ENCODE data around the gene ARPC4. TPM values are rescaled to one million over a fixed set of nuclear protein-coding genes. Genes with fewer than 3 reads are reported as not detected.

Gene ARPC4
- total RNA-seq, 1 donor from 2014 or later, result 212 TPM

DNA sequence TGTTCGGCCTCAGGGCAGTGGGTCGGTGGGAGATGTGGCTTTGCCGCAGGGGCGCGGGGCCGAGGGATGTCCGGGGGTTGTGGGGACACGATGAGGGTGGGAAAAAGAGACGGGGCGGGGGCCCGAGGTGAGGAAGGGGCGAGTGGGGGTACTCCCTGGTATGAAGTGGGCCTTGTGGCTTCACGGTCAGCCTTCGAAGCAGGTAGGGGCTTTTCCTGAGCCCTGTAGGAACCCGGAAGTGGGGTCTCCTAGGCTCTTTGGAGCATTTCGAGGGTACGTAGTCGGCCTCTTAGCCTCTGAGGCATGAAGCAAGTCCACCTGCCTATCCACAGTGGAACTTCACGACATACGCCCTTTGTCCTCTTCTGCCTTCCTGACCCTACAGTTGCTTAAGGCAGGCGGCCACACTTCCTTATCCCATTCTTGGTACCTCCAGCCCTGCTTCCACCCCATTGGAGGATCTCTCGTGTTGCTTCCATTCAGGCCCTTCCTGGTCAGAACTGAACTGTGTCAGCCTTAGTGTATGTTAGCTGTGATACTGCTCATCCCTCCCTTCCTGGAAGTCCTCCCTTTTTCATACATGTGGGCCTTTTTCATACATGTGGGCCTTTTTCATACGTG lies 389 bp downstream of the ARPC4 start:
- DNase-seq (ENCODE audit: low read depth), result peak; percentile 36

DNA sequence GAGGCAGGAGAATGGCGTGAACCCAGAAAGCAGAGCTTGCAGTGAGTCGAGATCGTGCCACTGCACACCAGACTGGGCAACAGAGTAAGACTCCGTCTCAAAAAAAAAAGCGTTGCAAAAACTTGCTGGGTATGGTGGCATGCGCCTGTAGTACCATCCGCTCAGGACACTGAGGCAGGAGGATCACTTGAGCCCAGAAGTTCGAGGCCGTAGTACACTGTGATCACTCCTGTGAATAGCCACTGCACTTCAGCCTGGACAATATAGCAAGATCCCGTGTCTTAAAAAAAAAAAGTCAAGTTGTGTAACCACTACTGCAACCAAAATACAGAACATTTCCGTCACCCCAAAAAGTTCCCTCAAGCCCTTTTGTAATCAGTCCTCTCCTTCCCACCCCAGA lies 1.5 kb downstream of the ARPC4 start:
- no peak for DNase-seq (ENCODE audit: low read depth)

DNA sequence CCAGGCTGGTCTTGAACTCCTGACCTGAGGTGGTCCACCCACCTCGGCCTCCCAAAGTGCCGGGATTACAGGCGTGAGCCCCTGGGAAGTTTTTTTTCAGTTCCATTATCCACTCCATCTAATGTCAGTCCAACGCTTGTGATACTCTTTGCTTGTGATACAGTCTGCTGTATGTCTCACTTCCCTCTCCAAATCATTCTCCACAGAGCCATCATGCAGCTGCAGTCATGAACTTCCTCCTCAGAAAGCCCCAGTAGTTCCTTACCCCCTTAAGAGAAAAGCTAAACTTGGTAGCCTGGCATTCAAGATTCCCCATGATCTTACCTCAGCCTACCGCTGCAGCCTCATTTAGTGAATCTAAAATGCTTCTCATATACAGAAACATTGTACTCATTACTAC lies 2.3 kb downstream of the ARPC4 start:
- DNase-seq (ENCODE audit: low read depth), result no peak

DNA sequence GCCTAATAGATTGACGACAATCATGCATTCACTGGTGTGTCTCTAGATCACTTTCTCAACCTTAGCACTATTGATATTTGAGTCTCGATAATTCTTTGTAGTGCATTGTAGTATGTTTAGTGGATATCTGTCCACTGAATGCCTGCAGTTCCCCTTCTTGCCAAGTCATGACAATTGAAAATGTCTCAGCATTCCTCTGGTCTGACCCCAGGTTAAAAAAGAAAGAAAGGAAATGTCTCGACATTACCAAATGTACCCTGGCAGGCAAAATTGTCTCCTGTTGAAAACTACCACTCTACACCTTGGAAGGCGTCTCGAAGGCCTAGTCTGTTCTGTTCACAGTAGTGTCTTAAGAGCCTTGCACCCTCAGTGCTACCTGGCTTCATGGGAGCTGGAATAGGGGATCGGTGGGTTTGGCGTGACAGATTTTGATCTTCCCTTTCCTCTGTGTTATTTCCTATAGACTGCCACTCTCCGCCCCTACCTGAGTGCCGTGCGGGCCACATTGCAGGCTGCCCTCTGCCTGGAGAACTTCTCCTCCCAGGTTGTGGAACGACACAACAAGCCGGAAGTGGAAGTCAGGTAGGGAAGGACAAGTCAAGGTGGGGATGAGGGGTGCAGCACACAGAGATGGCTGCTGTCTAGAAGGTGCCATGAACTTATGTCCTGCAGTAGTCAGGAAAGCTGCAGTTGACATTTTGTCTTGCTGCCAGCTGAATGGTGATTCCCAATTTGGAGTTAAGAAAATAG lies 4.5 kb downstream of the ARPC4 start:
- no peak for DNase-seq (ENCODE audit: low read depth)

DNA sequence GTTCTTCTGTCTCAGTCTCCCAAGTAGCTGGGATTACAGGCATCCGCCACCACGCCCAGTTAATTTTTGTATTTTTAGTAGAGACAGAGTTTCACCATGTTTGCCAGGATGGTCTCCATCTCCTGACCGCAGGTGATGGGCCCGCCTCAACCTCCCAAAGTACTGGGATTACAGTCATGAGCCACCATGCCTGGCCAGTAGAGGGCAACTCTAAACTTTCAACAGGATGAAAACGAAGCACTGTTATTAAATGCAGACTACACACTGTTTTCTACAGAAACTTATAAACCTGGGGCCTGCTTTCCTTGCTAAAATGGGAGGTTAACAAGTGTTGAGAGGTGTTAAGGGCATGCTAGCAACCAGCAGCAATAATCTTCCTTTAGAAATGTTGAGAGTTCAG lies 7.6 kb downstream of the ARPC4 start:
- DNase-seq (ENCODE audit: low read depth), result no peak

DNA sequence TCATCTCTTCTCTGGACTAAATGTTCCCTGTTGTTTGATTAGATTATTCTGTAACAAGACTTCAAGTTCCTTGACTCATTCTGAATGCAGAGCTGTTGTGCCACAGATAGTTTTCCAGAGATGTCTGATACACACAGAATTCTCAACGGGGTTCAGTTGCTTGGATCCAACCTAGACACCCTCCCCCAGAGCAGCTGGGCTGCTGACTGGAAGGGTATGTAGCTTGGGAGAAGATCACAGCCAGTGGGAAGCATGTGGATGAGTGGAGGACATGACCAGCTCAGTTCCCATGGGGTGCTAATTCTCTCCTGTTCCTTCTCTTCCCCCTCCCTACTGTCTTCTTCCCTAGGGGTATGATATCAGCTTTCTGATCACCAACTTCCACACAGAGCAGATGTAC lies 10.6 kb downstream of the ARPC4 start:
- DNase-seq (ENCODE audit: low read depth), result no peak

DNA sequence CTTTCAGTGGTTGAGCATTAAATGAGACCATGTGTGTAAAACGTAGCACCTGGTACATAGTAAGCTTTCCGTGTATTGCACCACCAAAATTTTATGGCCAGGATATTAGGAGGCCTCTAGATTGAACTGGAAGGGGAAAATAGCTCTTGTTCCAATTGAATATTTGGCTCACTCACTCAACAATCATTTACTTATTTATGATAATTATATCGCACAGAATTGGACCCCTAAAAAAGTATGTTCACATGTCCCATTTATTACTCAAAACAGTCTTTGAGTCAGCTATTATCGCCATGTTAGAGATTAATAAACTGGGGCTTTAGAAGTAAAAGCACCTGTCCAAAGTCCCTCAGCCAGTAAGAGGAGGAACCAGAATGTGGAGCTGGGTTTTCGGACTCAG lies 12.1 kb downstream of the ARPC4 start:
- no peak for DNase-seq (ENCODE audit: low read depth)

DNA sequence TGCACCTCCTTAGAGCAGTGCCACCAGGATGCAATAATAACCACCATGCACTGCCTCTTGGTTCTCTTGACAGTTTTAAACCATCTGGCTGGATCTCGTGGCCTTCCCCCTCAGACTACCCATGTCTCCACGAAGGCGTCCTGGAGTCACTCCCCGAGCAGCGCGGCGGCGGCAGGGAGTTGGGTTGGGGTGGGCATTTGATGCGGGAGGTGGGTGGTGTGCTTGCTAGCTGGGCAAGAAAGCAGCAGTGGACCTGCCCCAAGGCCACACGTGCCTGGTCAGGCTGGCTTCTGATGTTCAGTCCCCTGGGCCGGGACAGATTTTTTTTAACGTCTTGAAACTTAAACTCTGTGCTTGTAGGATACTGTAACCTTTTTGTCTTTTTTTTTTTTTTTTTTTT lies 13.3 kb downstream of the ARPC4 start:
- DNase-seq (ENCODE audit: low read depth), result no peak

DNA sequence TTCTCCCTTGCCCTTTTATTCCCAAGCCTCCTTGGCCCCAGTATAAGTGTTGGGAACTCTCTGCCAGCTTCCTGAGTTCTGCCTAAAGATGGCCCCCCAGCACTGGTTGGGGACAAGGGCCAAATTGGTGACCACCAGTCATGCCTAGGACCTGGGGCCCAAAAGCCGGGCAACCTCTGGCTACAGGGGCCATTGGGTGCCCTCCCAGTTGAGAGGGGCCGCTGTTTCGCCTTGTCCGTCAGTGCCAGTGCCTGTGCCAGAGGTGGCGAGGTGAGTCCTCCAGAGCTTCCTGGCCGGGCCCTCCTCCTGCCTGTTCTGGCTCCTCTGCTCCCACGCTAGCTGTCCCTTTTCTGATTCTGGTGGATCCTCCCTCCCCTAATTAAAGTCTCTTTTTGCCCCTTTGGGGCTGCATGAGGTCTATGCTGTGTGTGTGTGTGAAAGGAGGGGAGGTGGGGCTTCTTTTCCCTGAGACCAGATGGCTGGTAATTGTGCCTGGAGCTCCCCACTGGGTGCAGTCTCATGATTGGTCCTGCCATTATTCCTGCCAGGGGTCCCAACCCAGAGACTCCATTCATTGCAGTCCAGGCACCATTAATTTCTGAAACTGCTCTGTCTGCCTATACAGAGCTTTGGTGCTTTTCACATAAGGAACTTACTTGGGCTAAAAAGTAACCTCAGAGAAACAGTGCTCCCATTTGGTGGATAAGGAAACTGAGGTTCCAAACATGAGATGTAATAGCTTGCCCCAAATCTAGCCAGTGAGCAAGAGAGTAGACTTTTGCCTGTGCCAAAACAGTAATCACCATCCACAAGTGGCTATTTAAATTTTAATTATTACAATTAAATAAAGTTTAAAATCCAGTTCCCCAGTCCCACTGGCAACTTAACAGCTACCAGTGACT lies 14.1 kb downstream of the ARPC4 start:
- DNase-seq (ENCODE audit: low read depth), result no peak

DNA sequence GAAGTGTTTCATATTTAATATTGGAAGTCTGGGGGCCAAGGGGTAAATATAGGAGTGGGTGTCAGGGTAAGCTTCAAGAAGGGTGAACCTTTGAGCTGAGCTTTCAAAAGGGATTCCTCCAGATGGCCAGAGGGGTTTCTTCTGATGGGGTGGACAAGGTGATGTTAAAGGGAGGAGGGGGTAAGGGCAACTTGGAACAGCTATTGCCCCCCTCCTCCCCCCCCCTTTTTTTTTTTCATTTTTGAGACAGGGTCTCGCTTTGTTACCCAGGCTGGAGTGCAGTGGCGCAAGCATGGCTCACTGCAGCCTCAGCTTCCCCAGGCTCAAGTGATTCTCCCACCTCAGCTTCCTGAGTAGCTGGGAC lies 15.1 kb downstream of the ARPC4 start:
- no peak for DNase-seq (ENCODE audit: low read depth)

DNA sequence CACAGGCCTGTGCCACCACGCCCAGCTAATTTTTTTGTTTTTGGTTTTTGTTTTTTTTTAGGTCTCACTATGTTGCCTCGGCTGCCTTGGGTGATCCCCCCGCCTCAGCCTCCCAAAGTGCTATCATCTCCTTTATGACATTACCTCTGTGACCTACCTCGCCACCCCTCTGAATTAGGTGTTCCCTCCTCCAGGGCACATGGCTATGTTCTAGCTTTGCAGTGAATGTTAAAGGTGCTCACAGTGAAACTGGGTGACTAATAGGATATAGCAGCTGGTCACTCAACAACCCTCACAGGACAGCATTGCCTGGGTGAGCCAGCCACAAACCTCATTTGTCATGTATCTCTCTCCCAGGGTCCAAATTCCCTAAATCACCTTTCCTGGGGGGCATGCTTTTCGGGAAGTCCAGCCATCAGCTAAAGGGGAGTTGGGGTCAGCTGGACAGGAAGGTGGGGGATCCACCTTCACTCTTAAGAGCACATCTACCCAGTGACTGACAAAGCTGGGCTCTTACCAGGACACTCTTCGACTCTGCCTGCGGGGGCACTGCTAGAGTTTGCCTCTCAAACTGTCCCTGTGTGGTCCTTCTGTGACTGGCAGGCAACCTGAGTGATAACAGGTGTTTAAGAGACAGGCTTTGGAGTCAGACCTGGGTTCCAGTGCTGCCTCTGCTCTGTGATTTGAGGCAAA lies 15.6 kb downstream of the ARPC4 start:
- peak; percentile 62 for DNase-seq (ENCODE audit: low read depth)

DNA sequence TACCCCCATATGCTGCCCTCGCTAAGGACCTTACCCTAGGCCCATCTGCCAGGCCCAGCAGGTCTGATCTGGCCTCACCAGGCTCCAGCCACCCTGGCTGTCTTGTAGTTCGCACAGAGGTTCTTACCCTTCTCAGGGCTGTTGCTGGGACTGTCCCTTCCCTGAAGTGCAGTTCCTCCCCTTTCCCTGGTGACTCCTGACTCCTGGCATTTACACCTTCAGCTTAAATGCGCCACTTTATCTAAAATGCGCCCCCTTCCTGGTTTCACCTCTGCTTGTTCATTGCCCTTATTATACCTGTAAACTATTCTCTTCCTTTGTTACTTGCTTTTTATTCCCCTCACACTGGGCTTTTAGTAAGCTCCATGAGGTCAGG lies 16.3 kb downstream of the ARPC4 start:
- DNase-seq (ENCODE audit: low read depth), result no peak

DNA sequence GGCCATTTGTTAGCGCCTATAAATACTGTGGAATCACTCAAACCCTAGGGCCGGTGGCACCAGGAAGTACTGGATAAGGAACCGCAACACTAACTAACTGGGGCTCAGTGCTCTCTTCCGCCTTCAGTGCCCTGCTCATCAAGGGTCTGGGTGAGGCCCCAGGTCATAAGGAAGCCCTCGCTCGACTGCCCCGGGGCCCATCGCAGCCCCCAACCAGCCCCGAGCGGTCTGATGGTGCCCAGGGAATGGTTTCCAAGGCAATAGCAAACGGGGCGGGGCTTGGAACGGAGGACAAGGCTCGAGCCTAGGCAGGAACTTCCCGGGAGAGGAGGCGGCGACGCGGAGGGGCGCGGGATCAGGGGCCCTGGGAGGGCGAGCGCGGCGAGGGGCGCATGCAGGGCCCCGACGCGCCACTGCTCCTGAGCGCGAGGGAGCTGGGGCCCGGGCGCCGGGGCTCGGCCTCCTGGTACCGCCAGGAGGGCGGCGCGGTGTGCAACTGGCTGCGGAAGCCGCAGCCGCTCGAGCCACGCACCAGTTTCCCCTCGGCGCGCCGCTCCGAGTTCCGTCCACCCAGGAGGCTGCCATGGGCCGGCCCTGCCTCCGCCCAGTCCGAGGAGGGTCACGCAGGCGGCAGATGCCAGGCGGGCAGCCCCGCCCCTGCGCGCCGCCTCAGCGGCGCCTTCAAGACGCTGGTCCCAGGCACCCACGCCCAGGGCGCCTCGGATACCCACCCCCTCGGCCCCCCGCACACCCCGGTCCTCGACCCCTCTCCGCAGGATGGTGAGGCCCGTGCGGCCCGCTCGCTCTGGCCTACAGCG lies 16.9 kb downstream of the ARPC4 start, which contains the start of gene TTLL3:
Gene TTLL3, plus strand, starts transcription at position 648 of the 818 bp plus-strand sequence. CDS start 400 bp downstream, outside the sequence.
- DNase-seq (ENCODE audit: low read depth), result peak; percentile 42

DNA sequence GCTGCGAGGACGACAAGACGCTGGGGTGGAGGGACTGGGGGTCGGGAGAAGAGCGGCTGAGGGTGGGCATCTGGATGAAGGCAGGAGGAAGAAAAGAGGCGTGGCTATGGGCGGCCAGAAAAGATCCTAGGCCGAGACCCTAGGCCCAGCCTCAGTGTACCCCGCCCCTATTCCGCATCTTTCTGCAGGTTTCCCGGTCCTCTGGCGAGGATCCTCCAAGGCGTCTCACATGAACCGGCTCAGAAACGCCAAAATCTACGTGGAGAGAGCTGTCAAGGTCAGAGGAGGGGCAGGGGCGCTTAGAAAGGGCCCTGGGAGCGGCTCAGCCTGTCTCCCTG lies 17.5 kb downstream of the ARPC4 start:
- DNase-seq (ENCODE audit: low read depth), result no peak

DNA sequence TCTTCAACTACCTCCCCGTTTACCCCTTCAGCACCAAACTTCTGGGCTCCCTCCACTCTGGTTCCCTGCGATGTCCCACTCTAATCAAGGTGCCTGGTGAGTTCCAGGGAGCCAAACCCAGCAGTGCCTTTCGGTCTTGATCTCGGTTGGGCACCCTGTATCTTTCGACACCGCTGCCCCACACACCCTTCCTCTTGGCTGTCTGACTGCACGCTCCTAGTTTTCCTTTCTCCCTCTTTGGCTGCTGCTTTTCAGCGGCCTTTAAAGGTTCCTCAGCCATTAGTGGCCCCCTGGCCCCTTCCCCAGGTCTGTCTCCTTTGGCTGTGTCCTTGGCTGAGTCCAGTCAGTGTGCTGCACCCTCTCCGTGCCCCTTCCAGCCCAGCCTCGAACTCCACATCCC lies 18.0 kb downstream of the ARPC4 start:
- no peak for DNase-seq (ENCODE audit: low read depth)

DNA sequence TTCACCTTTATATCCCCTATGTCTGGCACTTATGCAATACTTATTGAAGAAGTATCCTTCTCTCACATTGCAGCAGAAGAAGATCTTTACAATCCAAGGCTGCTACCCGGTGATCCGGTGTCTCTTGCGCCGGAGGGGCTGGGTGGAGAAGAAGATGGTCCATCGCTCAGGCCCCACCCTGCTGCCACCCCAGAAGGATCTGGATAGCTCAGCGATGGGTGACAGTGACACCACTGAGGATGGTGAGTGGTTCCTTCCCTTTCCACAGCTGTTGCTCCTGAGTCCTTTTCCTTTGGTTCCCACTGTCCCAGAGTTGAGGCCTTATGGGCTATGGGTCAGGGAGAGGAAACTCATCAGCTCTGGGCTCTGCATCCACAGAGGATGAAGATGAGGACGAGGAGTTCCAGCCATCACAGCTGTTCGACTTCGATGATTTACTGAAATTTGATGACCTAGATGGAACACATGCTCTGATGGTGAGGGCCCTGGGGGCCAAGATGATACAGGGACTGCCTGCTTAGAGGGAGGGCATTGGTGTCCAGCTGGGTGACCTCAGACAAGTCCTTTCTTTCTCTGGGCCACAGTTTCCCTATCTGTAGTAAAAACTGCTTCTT lies 20.1 kb downstream of the ARPC4 start:
- no peak for DNase-seq (ENCODE audit: low read depth)

DNA sequence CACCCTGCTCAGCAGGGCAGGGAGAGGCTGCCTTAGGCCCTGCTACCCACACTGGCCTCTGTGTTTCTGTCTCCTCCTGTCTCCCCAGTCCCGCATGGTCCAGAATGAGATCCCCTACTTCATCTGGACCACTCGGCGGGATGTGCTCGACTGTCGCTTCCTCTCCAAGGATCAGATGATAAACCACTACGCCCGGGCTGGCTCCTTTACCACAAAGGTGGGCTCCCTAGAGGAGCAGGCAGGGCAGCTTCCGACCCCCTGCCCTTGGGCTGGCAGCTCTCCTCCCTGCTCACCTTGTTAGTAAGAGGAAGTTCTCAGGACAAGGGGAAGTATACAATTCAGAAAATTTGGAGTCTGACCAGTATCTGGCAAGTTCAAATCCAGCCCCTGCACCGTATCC lies 23.1 kb downstream of the ARPC4 start:
- DNase-seq (ENCODE audit: low read depth), result no peak

DNA sequence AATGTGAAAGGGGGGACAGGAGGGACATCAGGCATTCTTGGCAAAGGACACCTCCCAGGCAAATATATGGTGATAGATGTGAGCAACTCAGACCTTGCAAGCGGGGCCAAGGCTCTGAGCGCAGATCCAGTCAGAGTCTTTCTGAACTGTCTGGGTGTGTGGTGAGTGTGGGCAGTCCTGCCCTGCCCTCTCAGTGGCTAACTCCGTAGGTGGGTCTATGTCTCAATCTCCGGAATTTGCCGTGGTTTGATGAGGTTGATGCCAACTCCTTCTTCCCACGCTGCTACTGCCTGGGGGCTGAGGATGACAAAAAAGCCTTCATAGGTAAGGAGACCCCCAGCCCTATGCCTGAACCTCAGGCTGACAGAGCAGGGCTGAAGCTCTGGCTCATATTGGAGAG lies 24.6 kb downstream of the ARPC4 start:
- DNase-seq (ENCODE audit: low read depth), result no peak

DNA sequence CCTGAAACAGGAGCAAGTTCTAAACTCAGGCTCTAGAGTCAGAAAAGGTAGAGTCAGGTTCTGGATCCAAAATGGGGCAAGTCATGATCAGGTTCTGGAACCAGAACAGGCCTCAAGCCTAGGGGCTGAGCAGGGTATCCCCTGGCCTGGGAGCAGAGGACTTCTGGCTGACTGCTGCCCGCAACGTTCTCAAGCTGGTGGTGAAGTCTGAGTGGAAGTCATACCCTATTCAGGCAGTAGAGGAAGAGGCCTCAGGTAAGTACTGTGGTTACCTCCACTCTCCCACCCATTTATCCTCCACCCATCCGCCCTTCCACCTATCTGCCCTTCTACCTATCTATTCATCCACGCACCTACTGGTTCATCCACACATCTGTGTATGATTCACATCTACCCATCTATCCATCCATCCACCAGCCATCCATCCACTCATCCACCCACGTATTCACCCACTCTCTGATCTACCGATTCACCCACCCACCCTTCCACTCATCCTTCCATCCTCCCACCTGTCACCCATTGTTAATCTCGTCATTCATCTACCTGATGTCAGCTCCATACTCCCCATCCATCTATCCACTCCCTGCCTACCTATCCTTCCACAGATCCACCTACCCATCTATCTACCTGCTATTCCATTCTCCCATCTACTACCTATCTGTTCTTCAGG lies 25.9 kb downstream of the ARPC4 start:
- no peak for DNase-seq (ENCODE audit: low read depth)

DNA sequence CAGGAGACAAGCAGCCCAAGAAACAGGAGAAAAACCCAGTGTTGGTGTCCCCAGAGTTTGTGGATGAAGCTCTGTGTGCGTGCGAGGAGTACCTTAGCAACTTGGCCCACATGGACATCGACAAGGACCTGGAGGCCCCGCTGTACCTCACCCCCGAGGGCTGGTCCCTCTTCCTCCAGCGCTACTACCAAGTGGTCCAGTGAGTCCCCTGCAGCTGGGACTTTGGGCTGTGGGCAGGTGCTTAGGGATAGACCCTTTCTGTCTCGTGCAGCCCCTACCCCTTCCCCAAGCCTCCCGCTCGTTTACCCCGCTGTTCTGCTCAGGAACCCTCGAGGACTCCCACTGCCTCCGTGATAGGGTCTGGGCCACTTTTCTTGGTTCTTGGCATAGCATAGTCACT lies 27.7 kb downstream of the ARPC4 start:
- DNase-seq (ENCODE audit: low read depth), result no peak
